ENCODE data around the gene PRKG2. TPM values are rescaled to one million over a fixed set of nuclear protein-coding genes. Genes with fewer than 3 reads are reported as not detected.
A peak's percentile ranks its signal among the peaks of the same experiment; 100 is the strongest.

PRKG2 gene
- total RNA-seq, 2 experiments from 2014 or later, result 0.27 to 0.39 TPM

DNA sequence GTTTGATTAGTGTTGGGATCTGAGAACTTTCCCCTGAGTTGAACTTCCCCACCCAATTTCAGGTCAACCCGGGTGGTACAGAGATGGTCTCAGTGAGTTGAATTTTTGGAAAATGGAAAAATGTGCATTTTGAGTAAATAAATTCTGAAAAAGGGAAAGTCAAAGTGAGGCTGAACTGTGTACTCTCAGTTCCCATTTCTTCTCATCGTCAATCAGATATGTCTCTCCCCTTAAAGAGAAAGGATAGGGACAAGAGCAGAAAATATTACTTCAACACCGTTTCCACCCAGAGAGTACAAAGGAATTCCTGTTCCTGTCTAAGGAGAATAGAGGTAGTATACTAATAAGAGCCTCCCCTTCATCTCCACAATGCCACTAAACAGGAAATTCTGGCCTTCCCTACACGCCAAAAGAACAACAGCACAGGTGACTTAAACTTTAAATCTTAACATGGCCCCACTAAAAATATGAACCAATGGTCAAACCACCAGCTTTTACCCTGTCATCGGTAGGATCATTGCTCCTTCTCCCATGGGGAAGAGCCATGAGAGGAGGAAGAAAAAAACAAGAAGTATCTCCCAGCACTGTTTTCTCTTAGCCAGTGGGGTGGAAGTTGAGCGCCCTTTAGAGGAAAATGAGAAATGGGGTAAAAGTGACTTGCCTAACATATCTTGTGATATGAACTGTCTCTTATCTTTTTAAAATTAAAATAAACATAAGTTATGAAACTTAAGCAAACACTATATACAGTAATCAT, 154.3 kb downstream of the PRKG2 start:
- H3K4me1 Mint-ChIP-seq (ENCODE audit: low read depth), result no peaks in the 10 kb centered on the region

DNA sequence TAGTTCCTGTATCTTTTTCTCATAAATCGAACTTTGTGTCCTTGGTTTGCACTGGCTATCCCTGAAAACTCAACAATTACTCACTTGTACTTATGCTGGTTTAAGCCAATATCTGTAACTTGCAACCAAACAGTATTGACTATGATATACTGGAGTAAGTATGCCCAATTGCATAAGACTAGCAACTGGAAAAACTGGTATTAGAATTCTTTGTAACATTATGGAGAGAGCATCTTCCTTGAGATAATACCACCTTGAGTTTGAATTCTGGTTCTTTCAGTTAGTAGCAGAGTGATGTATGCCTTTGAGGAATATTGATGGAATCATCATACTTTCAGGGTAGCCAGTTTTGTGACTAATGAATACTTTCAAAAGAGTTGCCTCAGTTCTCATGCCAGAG, 156.4 kb downstream of the PRKG2 start:
- no peak for DNase-seq
- H3K36me3 Mint-ChIP-seq (ENCODE audit: low read depth), result no peaks in the 10 kb centered on the region
- no peaks in the 10 kb centered on the region for H3K4me1 Mint-ChIP-seq (ENCODE audit: low read depth)
- no peak for ATAC-seq (ENCODE audit: poor library complexity)
- ChIA-PET CTCF (interaction anchor here (0.6 kb wide), 1 partner anchor 49 kb away, joined by 4 read pairs; no protein-coding TSS in a partner anchor), POLR2A (no interaction called here)
- no peaks in the 10 kb centered on the region for H3K9me3 Mint-ChIP-seq
- Histone ChIP-seq H3K9me3 (ENCODE audit: control insufficient read depth in 1 of 2, insufficient read depth in 1 of 2, low read length in 2 of 2) (no peaks in the 10 kb centered on the region), H3K4me3 (ENCODE audit: low read length) (no peak overlapping the region), H3K27me3 (ENCODE audit: control insufficient read depth in 1 of 2, insufficient read depth in 2 of 2, low read length in 2 of 2) (no peaks in the 10 kb centered on the region), H3K4me1 (ENCODE audit: insufficient read depth, low read length) (no peaks in the 10 kb centered on the region), H3K36me3 (ENCODE audit: insufficient read depth, low read length) (no peaks in the 10 kb centered on the region), H3K27ac (ENCODE audit: low read depth in 1 of 2, low read length in 2 of 2) (no peak overlapping the region)
- no peak overlapping the region for H3K4me3 Mint-ChIP-seq
- no peak overlapping the region for H3K27ac Mint-ChIP-seq
- intact Hi-C loops (cut with DNase I, micrococcal nuclease), result loop anchor here in 1 of 2 experiments (10.0 kb wide), 1 partner anchor 854 kb away; no protein-coding TSS in a partner anchor
- peaks cover 26% of the 10 kb centered on the region for H3K27me3 Mint-ChIP-seq
- TF ChIP-seq CTCF (IDR thresholded peaks at IDR 0.05), result no peak

More for the DNA sequence above, 154.3 kb downstream of the PRKG2 start:
- Histone ChIP-seq H3K4me1 (ENCODE audit: insufficient read depth, low read length) (no peaks in the 10 kb centered on the region), H3K36me3 (ENCODE audit: insufficient read depth, low read length) (no peaks in the 10 kb centered on the region), H3K27me3 (ENCODE audit: control insufficient read depth in 1 of 2, insufficient read depth in 2 of 2, low read length in 2 of 2) (no peaks in the 10 kb centered on the region), H3K9me3 (ENCODE audit: control insufficient read depth in 1 of 2, insufficient read depth in 1 of 2, low read length in 2 of 2) (no peaks in the 10 kb centered on the region), H3K27ac (ENCODE audit: low read depth in 1 of 2, low read length in 2 of 2) (no peak overlapping the region), H3K4me3 (ENCODE audit: low read length) (no peak overlapping the region)
- H3K9me3 Mint-ChIP-seq, result no peaks in the 10 kb centered on the region
- ATAC-seq (ENCODE audit: poor library complexity) (no peak), DNase-seq (no peak)
- ChIA-PET CTCF (no interaction called here), POLR2A (no interaction called here)
- H3K27me3 Mint-ChIP-seq, result peaks cover 32% of the 10 kb centered on the region
- no peak overlapping the region for H3K27ac Mint-ChIP-seq
- no peak for TF ChIP-seq CTCF (IDR thresholded peaks at IDR 0.05)
- H3K4me3 Mint-ChIP-seq, result no peak overlapping the region
- intact Hi-C loops (cut with DNase I, micrococcal nuclease), result no loop called here
- no peaks in the 10 kb centered on the region for H3K36me3 Mint-ChIP-seq (ENCODE audit: low read depth)

DNA sequence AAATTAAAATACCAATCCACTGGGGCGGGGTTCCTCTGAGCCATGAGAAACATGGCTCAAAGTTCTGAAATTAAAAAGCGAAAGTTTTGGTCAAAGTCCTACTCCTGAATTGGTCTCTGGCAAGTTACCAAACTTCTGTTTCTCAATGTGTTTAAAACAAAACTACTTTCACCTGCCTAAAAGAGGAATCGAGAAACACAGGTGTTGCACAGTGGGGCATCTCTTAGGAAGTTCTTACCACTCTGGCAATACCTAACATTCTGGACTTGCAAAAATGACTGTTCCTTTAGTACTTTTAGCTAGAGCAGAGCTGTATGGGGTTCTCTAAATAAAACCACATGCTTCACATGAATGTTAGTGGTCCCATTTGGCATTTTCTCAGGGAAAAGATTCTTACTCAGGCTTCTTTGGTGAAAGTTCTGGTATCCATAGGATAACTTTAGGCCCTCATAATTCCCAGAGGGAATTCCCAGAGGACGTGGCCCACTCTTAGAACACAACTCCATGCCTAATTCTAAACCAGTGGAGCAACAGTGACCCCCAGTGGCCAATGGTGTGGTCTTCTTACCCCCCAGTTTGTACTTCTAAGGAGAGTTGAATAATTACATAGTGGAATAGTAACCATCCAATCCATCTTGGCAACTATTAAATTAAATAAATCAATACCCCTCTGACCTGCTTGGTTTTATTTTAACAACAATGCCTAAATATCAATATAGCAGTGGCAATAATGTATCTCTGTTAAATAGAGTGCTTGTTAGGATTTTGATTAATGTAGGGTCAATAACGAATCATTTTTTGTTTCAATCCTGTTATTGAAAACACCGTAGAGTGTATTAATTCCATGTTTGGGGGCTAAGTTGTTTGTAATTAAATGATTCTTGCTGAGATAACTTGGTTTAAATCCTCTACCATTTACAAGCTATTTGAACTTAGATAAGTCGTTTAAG, 162.6 kb downstream of the PRKG2 start:
- Mint-ChIP-seq H3K4me1 (ENCODE audit: low read depth) (no peaks in the 10 kb centered on the region), H3K27ac (no peak overlapping the region), H3K4me3 (no peak overlapping the region), H3K9me3 (no peaks in the 10 kb centered on the region), H3K27me3 (peaks cover 6% of the 10 kb centered on the region), H3K36me3 (ENCODE audit: low read depth) (no peaks in the 10 kb centered on the region)
- peak; percentile 69 for TF ChIP-seq CTCF (IDR thresholded peaks at IDR 0.05)
- H3K36me3 ChIP-seq (ENCODE audit: insufficient read depth, low read length), result no peaks in the 10 kb centered on the region
- ATAC-seq (ENCODE audit: poor library complexity) (peak; percentile 48), DNase-seq (peak; percentile 11 to 62 (median 32))
- no peaks in the 10 kb centered on the region for H3K9me3 ChIP-seq (ENCODE audit: control insufficient read depth in 1 of 2, insufficient read depth in 1 of 2, low read length in 2 of 2)
- H3K27me3 ChIP-seq (ENCODE audit: control insufficient read depth in 1 of 2, insufficient read depth in 2 of 2, low read length in 2 of 2), result no peaks in the 10 kb centered on the region
- H3K27ac ChIP-seq (ENCODE audit: low read depth in 1 of 2, low read length in 2 of 2), result no peak overlapping the region
- ChIA-PET POLR2A (interaction anchor here (0.8 kb wide), 1 partner anchor 686 kb away, joined by 4 read pairs; no protein-coding TSS in a partner anchor), CTCF (interaction anchor here (1.0 to 2.0 kb wide), 3 partner anchors 17 to 692 kb away, joined by 3 to 6 read pairs (median 5); no protein-coding TSS in a partner anchor)
- intact Hi-C loops (cut with DNase I, micrococcal nuclease), result loop anchor here in 1 of 2 experiments (1.0 to 10.0 kb wide), 2 partner anchors 690 to 848 kb away; no protein-coding TSS in a partner anchor
- H3K4me1 ChIP-seq (ENCODE audit: insufficient read depth, low read length), result no peaks in the 10 kb centered on the region
- H3K4me3 ChIP-seq (ENCODE audit: low read length), result no peak overlapping the region
